ENCODE measurements around the gene P2RY14. TPM values are rescaled to one million over a fixed set of nuclear protein-coding genes. Genes with fewer than 3 reads are reported as not detected.
"Not testable (repeated sequence)": the region's sequence is repeated elsewhere in the genome, so short reads cannot be mapped to it uniquely, and the experiment has no call there.

P2RY14 gene
- polyA plus RNA-seq, 1 donor = 2.8 TPM

GRCh38 chr3:151191095-151191494 lies 87.2 kb downstream of the P2RY14 start:
- no peak for DNase-seq
- Histone ChIP-seq H3K4me1 (ENCODE audit: control insufficient read depth, insufficient read depth, low read length) (no peaks in the 10 kb centered on the region), H3K36me3 (ENCODE audit: control insufficient read depth, insufficient read depth, low read length) (peaks cover 2% of the 10 kb centered on the region), H3K9me3 (ENCODE audit: control insufficient read depth, low read depth, low read length) (no peaks in the 10 kb centered on the region), H3K27me3 (ENCODE audit: control insufficient read depth, insufficient read depth, low read length) (no peaks in the 10 kb centered on the region), H3K4me3 (ENCODE audit: low read length) (no peak overlapping the region), H3K27ac (ENCODE audit: low read length) (no peak overlapping the region)
- WGBS (ENCODE audit: insufficient coverage, low lambda C conversion rate) = 83% methylated on average over 1 of the region's 1 CpG

GRCh38 chr3:151183265-151183671 lies 95.1 kb downstream of the P2RY14 start:
- H3K27me3 ChIP-seq (ENCODE audit: control insufficient read depth, insufficient read depth, low read length) = no peaks in the 10 kb centered on the region
- no CpG with 5 or more reads among the region's 5 CpGs for WGBS (ENCODE audit: insufficient coverage, low lambda C conversion rate)

DNA sequence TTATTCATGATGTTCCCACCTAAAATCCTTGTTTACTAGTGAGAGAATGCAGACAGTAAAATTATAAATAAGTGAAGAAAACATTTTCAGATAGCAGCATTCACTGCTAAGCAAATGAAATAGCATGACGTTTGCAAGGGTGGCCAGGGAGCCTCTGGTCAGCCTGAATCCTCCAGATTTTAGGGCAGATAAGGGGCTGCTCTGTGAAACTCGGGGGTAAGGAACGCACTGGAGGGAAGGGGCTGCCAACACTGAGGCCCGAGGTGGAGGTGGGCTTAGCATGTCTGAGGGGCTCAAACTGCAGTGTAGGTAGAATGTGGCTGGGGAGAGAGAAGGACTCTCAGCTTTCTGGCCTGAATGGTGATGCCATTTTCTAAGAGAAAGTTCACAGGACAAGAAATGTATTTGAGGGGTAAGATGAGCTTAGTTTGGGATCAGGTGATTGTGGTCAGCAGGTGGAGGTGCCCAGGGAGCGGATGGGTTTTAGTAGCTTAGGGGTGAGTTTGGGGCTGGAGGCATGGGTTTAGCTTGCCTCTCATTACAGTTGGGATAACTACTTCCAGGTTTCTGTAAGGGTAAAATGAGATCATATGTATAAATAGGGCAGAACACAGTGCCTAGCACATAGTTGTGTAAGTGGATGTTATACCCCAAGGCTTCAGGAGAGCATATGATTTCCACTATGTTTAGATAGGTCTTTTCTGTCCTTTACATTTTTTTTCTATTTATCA lies 95.8 kb downstream of the P2RY14 start:
- Histone ChIP-seq H3K27ac (ENCODE audit: low read length) (no peak overlapping the region), H3K36me3 (ENCODE audit: control insufficient read depth, insufficient read depth, low read length) (no peaks in the 10 kb centered on the region), H3K4me3 (ENCODE audit: low read length) (no peak overlapping the region), H3K27me3 (ENCODE audit: control insufficient read depth, insufficient read depth, low read length) (no peaks in the 10 kb centered on the region), H3K4me1 (ENCODE audit: control insufficient read depth, insufficient read depth, low read length) (no peaks in the 10 kb centered on the region), H3K9me3 (ENCODE audit: control insufficient read depth, low read depth, low read length) (no peaks in the 10 kb centered on the region)
- WGBS (ENCODE audit: insufficient coverage, low lambda C conversion rate) = no CpG with 5 or more reads among the region's 5 CpGs
- DNase-seq = no peak

More at GRCh38 chr3:151183265-151183671, 95.1 kb downstream of the P2RY14 start:
- Histone ChIP-seq H3K36me3 (ENCODE audit: control insufficient read depth, insufficient read depth, low read length) (no peaks in the 10 kb centered on the region), H3K4me3 (ENCODE audit: low read length) (no peak overlapping the region), H3K4me1 (ENCODE audit: control insufficient read depth, insufficient read depth, low read length) (no peaks in the 10 kb centered on the region), H3K27ac (ENCODE audit: low read length) (no peak overlapping the region), H3K9me3 (ENCODE audit: control insufficient read depth, low read depth, low read length) (no peaks in the 10 kb centered on the region)
- DNase-seq = no peak

- no CpG with 5 or more reads among the region's 2 CpGs for WGBS (ENCODE audit: insufficient coverage, low lambda C conversion rate)
- DNase-seq = peak in 1 of 2 donors; percentile 62
- Histone ChIP-seq H3K36me3 (ENCODE audit: control insufficient read depth, insufficient read depth, low read length) (no peaks in the 10 kb centered on the region), H3K4me1 (ENCODE audit: control insufficient read depth, insufficient read depth, low read length) (no peaks in the 10 kb centered on the region), H3K27me3 (ENCODE audit: control insufficient read depth, insufficient read depth, low read length) (no peaks in the 10 kb centered on the region), H3K9me3 (ENCODE audit: control insufficient read depth, low read depth, low read length) (no peaks in the 10 kb centered on the region), H3K27ac (ENCODE audit: low read length) (peak overlapping the region; percentile 31), H3K4me3 (ENCODE audit: low read length) (no peak overlapping the region)
Observed at GRCh38 chr3:151178208-151178845, 100.0 kb downstream of the P2RY14 start.

DNA sequence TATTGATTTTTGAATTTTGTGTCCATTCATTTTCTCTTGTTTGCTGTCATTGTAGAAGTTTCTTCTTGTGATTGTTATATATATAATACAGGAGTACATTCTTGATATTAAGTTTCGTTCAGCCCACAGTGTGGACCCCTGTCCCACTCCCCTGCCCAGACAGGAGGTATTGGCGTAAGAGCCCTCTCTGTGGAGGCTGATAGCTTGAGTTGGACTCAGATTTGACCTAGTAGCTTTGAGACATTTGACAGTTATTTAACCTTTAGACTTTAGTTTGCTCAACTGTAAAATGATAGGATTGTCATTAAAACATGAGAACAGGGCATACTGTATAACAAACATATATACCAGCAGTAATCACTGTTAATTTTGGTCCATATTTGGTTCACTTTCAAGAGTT lies 102.4 kb downstream of the P2RY14 start:
- H3K4me1 ChIP-seq (ENCODE audit: control insufficient read depth, insufficient read depth, low read length) = no peaks in the 10 kb centered on the region

DNA sequence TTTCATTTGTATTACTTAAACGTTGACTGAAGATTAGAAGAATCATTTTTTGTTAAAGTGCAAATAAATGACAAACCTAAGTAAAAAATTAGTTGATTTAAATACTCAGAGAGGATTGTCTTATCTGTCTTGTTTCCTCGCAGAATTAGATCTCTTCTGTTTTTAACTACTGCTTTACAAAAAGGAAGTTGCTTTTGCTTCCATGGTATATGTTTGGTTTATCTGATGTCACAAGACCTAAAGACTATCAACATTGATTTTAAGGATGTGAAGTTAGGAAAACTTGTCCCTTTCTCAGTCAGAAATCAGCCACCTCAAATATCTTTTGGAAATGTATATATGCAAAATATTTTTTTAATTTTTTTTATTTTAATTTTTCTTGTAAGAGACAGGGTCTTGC lies 104.0 kb downstream of the P2RY14 start:
- Histone ChIP-seq H3K36me3 (ENCODE audit: control insufficient read depth, insufficient read depth, low read length) (no peaks in the 10 kb centered on the region), H3K4me1 (ENCODE audit: control insufficient read depth, insufficient read depth, low read length) (no peaks in the 10 kb centered on the region), H3K9me3 (ENCODE audit: control insufficient read depth, low read depth, low read length) (no peaks in the 10 kb centered on the region), H3K4me3 (ENCODE audit: low read length) (no peak overlapping the region), H3K27ac (ENCODE audit: low read length) (no peak overlapping the region), H3K27me3 (ENCODE audit: control insufficient read depth, insufficient read depth, low read length) (no peaks in the 10 kb centered on the region)
- WGBS (ENCODE audit: insufficient coverage, low lambda C conversion rate) = 79% methylated on average over 2 of the region's 2 CpGs
- DNase-seq = no peak

More for the DNA sequence above, 102.4 kb downstream of the P2RY14 start:
- DNase-seq = no peak
- Histone ChIP-seq H3K36me3 (ENCODE audit: control insufficient read depth, insufficient read depth, low read length) (no peaks in the 10 kb centered on the region), H3K27ac (ENCODE audit: low read length) (no peak overlapping the region), H3K9me3 (ENCODE audit: control insufficient read depth, low read depth, low read length) (no peaks in the 10 kb centered on the region), H3K4me3 (ENCODE audit: low read length) (no peak overlapping the region), H3K27me3 (ENCODE audit: control insufficient read depth, insufficient read depth, low read length) (no peaks in the 10 kb centered on the region)
- 100% methylated on average over 1 of the region's 2 CpGs for WGBS (ENCODE audit: insufficient coverage, low lambda C conversion rate)

DNA sequence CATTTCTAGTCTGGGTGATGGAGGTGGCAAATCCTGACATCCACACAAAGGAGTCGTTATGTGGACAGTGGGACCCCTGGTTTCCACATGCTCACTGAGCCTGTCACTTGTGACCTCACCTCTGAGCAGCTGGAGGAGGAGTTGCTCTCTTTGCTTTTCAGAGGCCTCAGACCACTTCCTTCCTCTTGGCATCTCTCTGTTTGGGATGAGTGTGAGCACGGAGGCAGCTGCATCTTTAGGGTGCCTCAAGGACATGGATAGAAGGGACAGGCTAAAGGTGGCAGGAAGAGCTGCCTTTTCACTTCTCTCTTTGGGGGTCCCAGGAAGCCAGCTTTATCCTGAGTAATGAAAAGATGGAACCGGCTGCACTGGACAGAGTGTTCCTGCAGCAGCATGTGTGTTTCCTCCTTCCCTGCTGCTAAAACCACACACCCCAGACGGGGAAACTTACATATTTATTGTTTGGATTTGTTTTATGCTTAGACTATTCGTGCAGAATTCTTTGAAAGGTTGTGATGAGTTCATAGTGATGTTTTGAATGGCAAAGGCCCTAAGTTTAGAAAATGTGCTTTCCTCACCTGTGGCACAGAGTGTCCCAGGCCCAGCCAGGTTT lies 107.1 kb downstream of the P2RY14 start:
- H3K27me3 ChIP-seq (ENCODE audit: control insufficient read depth, insufficient read depth, low read length) = no peaks in the 10 kb centered on the region
- no CpG with 5 or more reads among the region's 5 CpGs for WGBS (ENCODE audit: insufficient coverage, low lambda C conversion rate)
- H3K9me3 ChIP-seq (ENCODE audit: control insufficient read depth, low read depth, low read length) = no peaks in the 10 kb centered on the region
- H3K27ac ChIP-seq (ENCODE audit: low read length) = no peak overlapping the region
- no peak overlapping the region for H3K4me3 ChIP-seq (ENCODE audit: low read length)
- peak in 1 of 2 donors; percentile 14 for DNase-seq
- no peaks in the 10 kb centered on the region for H3K4me1 ChIP-seq (ENCODE audit: control insufficient read depth, insufficient read depth, low read length)
- no peaks in the 10 kb centered on the region for H3K36me3 ChIP-seq (ENCODE audit: control insufficient read depth, insufficient read depth, low read length)

GRCh38 chr3:151169948-151170679 lies 108.2 kb downstream of the P2RY14 start:
- H3K4me1 ChIP-seq (ENCODE audit: control insufficient read depth, insufficient read depth, low read length); H3K36me3 ChIP-seq (ENCODE audit: control insufficient read depth, insufficient read depth, low read length); H3K27me3 ChIP-seq (ENCODE audit: control insufficient read depth, insufficient read depth, low read length); H3K4me3 ChIP-seq (ENCODE audit: low read length); H3K27ac ChIP-seq (ENCODE audit: low read length); H3K9me3 ChIP-seq (ENCODE audit: control insufficient read depth, low read depth, low read length); DNase-seq: not testable (repeated sequence)
- 100% methylated on average over 1 of the region's 9 CpGs for WGBS (ENCODE audit: insufficient coverage, low lambda C conversion rate)

DNA sequence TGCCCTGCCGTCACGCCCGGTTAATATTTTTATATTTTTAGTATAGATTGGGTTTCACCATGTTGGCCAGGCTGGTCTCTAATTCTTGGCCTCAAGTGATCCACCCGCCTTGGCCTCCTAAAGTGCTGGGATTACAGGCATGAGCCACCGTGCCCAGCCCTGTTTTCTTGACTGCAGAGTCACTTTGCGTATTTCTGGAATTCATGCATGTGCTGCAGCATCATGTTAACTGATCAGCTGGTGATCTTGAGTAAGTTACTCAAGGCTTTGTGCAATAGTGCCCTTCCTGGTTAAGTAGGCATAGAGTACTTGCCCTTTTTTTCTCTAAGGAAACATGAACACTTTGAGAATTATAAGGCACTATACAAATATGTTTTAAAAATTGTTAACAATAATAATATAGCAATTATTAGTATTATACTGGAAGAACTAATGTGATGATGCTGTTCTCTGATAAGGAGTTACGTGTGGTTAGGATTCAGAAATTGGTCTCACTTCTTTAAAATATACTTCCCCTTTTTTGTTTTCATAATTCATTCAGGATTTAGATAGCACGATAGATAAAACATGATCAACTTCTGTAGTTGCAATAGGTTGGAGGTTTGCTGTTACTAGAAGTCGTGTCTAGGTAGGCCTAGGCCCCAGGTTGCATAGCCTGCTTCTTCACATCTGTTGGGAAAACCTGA lies 108.9 kb downstream of the P2RY14 start:
- H3K4me3 ChIP-seq (ENCODE audit: low read length) = no peak overlapping the region
- no peaks in the 10 kb centered on the region for H3K27me3 ChIP-seq (ENCODE audit: control insufficient read depth, insufficient read depth, low read length)
- WGBS (ENCODE audit: insufficient coverage, low lambda C conversion rate) = 100% methylated on average over 1 of the region's 9 CpGs
- DNase-seq = no peak
- no peaks in the 10 kb centered on the region for H3K9me3 ChIP-seq (ENCODE audit: control insufficient read depth, low read depth, low read length)
- H3K4me1 ChIP-seq (ENCODE audit: control insufficient read depth, insufficient read depth, low read length) = no peaks in the 10 kb centered on the region
- H3K36me3 ChIP-seq (ENCODE audit: control insufficient read depth, insufficient read depth, low read length) = no peaks in the 10 kb centered on the region
- no peak overlapping the region for H3K27ac ChIP-seq (ENCODE audit: low read length)
